Mammary epithelial cell (primary cell): ENCODE measurements around the gene CNTNAP2.

ENCODE experiments used
- EZH2 ChIP-seq: IDR thresholded peaks from 2 replicates; pipeline ENCODE4 v1.6.1; 2012; ENCODE audit warnings: low read length, inconsistent platforms, borderline replicate concordance
- TF ChIP-seq, protein P1 (sequence below), 2 donors: IDR thresholded peaks in 1 of 2; conservative IDR thresholded peaks in 1 of 2; 2 replicates each; pipeline ENCODE4 v1.5.1; 2011 to 2012; ENCODE audit warnings: inconsistent platforms in 2 of 2, low read length in 2 of 2, mild to moderate bottlenecking in 2 of 2, control low read depth in 1 of 2, low read depth in 1 of 2; ENCODE audit not compliant: insufficient read depth in 1 of 2; ENCODE audit errors: extremely low read depth in 1 of 2

DNA sequence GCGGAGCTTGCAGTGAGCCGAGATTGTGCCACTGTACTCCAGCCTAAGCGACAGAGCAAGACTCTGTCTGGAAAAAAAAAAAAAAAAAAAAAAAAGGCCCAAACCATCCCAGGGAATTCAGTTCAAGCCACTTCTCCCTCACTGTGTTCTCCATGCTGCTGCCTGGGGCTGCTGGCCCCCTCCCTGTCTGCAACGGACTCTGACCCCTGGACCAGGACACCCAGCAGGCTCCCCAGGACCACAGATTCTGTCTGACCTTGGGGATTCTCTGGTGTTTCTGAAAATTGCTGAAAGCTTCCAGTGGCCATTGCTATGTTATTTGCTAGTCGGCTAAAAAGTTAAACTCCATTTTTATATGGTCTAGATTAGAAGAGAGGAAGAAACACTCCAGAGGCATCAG, 2212.3 kb downstream of the CNTNAP2 start:
- no peak for TF ChIP-seq EZH2
- TF ChIP-seq, protein P1, sequence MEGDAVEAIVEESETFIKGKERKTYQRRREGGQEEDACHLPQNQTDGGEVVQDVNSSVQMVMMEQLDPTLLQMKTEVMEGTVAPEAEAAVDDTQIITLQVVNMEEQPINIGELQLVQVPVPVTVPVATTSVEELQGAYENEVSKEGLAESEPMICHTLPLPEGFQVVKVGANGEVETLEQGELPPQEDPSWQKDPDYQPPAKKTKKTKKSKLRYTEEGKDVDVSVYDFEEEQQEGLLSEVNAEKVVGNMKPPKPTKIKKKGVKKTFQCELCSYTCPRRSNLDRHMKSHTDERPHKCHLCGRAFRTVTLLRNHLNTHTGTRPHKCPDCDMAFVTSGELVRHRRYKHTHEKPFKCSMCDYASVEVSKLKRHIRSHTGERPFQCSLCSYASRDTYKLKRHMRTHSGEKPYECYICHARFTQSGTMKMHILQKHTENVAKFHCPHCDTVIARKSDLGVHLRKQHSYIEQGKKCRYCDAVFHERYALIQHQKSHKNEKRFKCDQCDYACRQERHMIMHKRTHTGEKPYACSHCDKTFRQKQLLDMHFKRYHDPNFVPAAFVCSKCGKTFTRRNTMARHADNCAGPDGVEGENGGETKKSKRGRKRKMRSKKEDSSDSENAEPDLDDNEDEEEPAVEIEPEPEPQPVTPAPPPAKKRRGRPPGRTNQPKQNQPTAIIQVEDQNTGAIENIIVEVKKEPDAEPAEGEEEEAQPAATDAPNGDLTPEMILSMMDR (conservative IDR thresholded peaks at IDR 0.05 in 1 of 2, IDR thresholded peaks at IDR 0.05 in 1 of 2; ENCODE audit: extremely low read depth in 1 of 2, insufficient read depth in 1 of 2, low read depth in 1 of 2, low read length in 2 of 2): no peak
